ENCODE data around the gene KHK. TPM values are rescaled to one million over a fixed set of nuclear protein-coding genes. Genes with fewer than 3 reads are reported as not detected.

KHK gene
- total RNA-seq, 1 donor from 2014 or later = 3.3 TPM

DNA sequence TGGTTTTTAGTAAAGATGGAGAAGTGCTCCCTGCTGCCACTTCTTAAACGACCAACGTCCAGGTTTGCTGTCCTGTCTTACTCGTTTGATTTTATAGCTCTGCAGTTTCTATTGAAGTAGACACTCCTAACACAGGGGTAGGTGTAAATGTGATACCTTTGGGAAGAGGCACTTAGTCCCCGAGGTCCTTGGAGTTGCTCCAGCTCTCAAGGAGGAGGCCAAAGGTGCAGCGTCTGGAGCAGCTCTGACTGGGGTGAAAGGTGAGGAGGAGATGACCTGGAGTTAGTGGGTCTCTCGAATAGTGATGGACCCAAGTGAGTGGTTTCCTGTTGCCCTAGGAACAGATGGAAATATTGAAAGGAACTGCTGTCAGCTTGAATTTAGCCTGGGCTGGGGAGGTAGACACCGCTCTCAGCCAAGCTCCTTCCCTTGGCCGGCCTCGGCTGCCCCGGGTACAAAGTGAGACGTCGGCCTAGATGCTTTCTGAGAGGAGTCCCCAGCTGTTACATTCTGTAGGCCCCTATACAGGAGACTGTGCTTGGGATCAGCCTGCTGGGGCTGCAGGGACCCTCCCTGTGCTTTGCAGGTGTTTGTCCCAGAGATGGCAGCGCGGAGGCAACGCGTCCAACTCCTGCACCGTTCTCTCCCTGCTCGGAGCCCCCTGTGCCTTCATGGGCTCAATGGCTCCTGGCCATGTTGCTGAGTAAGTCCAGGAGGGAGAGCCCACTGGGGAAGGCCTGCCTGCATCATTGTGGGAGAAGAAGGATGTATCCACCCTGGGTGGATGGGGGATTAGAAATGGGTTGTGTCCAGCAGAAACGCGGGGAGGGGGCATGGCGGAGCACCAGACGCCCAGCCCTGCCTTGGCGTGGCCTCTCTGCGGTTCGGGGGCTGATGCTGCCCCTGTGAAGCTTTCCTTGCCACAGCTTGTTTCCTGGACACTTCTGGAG is 5.4 kb downstream of the KHK start:
- Histone ChIP-seq H3K9ac (no peak overlapping the region), H3K4me3 (no peak overlapping the region), H4K20me1 (ENCODE audit: low read depth) (no peaks in the 10 kb centered on the region), H2AFZ (replicated peaks) (no peak overlapping the region), H3K4me2 (no peak overlapping the region), H3K4me1 (peaks cover 7% of the 10 kb centered on the region), H3K79me2 (ENCODE audit: low read depth) (peaks cover 3% of the 10 kb centered on the region), H3F3A (ENCODE audit: low read depth) (peaks cover 4% of the 10 kb centered on the region), H3K27me3 (peaks cover 5% of the 10 kb centered on the region), H3K36me3 (no peaks in the 10 kb centered on the region), H3K27ac (no peak overlapping the region), H3K9me3 (ENCODE audit: low read depth) (no peaks in the 10 kb centered on the region)
- no peak for DNase-seq (ENCODE audit: low spot score)
- H3K27me3 Mint-ChIP-seq (ENCODE audit: insufficient read depth, low read depth) = peaks cover 13% of the 10 kb centered on the region
- H3K27ac Mint-ChIP-seq = no peak overlapping the region
- H3K36me3 Mint-ChIP-seq = no peaks in the 10 kb centered on the region
- H3K9me3 Mint-ChIP-seq = no peaks in the 10 kb centered on the region
- TF ChIP-seq EZH2 (IDR thresholded peaks at IDR 0.05) = no peak
- no peak for TF ChIP-seq EZH2phosphoT487 (IDR thresholded peaks at IDR 0.05)
- TF ChIP-seq, protein P1, sequence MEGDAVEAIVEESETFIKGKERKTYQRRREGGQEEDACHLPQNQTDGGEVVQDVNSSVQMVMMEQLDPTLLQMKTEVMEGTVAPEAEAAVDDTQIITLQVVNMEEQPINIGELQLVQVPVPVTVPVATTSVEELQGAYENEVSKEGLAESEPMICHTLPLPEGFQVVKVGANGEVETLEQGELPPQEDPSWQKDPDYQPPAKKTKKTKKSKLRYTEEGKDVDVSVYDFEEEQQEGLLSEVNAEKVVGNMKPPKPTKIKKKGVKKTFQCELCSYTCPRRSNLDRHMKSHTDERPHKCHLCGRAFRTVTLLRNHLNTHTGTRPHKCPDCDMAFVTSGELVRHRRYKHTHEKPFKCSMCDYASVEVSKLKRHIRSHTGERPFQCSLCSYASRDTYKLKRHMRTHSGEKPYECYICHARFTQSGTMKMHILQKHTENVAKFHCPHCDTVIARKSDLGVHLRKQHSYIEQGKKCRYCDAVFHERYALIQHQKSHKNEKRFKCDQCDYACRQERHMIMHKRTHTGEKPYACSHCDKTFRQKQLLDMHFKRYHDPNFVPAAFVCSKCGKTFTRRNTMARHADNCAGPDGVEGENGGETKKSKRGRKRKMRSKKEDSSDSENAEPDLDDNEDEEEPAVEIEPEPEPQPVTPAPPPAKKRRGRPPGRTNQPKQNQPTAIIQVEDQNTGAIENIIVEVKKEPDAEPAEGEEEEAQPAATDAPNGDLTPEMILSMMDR (IDR thresholded peaks at IDR 0.05) = no peak
- no peak overlapping the region for H3K4me3 Mint-ChIP-seq
- H3K4me1 Mint-ChIP-seq = peaks cover 16% of the 10 kb centered on the region

DNA sequence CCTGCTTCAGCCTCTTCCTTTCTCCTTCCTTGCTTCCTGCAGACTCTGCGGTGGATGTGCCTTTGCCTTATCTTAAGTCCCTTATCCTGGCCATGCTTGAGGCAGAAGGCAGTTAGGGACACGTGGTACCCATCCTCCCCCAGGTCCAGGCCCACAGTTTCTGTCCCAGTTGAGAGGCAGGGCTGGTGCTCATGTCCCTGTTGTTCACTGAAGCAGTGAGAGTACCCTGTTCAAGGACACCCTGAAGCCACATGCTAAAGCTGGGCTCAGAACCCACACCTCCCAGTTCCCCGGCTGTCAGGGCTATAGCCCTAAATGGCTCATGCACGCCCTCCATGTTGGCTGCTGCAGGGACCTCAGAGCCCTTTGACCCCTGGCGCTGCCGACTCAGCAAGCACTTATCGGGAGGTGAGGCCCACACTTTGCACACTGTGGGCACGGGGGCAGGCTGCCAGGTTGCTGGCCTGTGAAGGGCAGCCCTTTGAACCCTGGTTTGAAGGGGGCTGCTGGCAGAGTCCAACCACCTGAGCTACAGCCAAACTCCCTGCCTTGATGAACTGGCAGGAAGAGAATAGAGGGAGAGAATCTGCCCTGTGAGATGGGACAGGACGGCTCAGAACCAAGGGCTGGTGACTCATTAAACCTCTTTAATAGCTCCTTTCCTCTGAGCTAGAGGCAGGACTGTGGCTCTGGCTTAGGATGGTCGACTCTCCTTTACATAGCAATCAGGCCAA is 6.3 kb downstream of the KHK start:
- Mint-ChIP-seq H3K27me3 (ENCODE audit: insufficient read depth, low read depth) (peaks cover 11% of the 10 kb centered on the region), H3K4me1 (peaks cover 10% of the 10 kb centered on the region), H3K27ac (no peak overlapping the region), H3K9me3 (no peaks in the 10 kb centered on the region), H3K4me3 (no peak overlapping the region), H3K36me3 (no peaks in the 10 kb centered on the region)
- peaks cover under 1% of the 10 kb centered on the region for H3K27me3 ChIP-seq
- no peaks in the 10 kb centered on the region for H3K79me2 ChIP-seq (ENCODE audit: low read depth)
- no peaks in the 10 kb centered on the region for H3K4me1 ChIP-seq
- no peaks in the 10 kb centered on the region for H3F3A ChIP-seq (ENCODE audit: low read depth)
- TF ChIP-seq EZH2phosphoT487 (IDR thresholded peaks at IDR 0.05) = no peak
- no peak overlapping the region for H3K4me3 ChIP-seq
- DNase-seq (ENCODE audit: low spot score) = no peak
- no peak overlapping the region for H3K27ac ChIP-seq
- H3K36me3 ChIP-seq = no peaks in the 10 kb centered on the region
- H3K4me2 ChIP-seq = no peak overlapping the region
- H3K9me3 ChIP-seq (ENCODE audit: low read depth) = no peaks in the 10 kb centered on the region
- H3K9ac ChIP-seq = no peak overlapping the region
- no peaks in the 10 kb centered on the region for H4K20me1 ChIP-seq (ENCODE audit: low read depth)
- H2AFZ ChIP-seq (replicated peaks) = no peak overlapping the region

GRCh38 chr2:27093430-27094352 is 7.1 kb downstream of the KHK start:
- Histone ChIP-seq H3K4me3 (no peak overlapping the region), H3K9me3 (ENCODE audit: low read depth) (no peaks in the 10 kb centered on the region), H4K20me1 (ENCODE audit: low read depth) (no peaks in the 10 kb centered on the region), H3K27ac (no peak overlapping the region), H3F3A (ENCODE audit: low read depth) (no peaks in the 10 kb centered on the region), H3K4me1 (no peaks in the 10 kb centered on the region), H3K9ac (no peak overlapping the region), H3K79me2 (ENCODE audit: low read depth) (no peaks in the 10 kb centered on the region), H3K36me3 (no peaks in the 10 kb centered on the region), H3K4me2 (no peak overlapping the region), H3K27me3 (no peaks in the 10 kb centered on the region), H2AFZ (replicated peaks) (no peak overlapping the region)
- H3K27me3 Mint-ChIP-seq (ENCODE audit: insufficient read depth, low read depth) = peaks cover 9% of the 10 kb centered on the region
- H3K4me3 Mint-ChIP-seq = peak overlapping the region; percentile 53
- DNase-seq (ENCODE audit: low spot score) = no peak
- H3K36me3 Mint-ChIP-seq = no peaks in the 10 kb centered on the region
- peaks cover 10% of the 10 kb centered on the region for H3K4me1 Mint-ChIP-seq
- TF ChIP-seq EZH2phosphoT487 (IDR thresholded peaks at IDR 0.05) (no peak), EZH2 (IDR thresholded peaks at IDR 0.05) (no peak)
- TF ChIP-seq, protein P1 (IDR thresholded peaks at IDR 0.05) = no peak
- peak overlapping the region; percentile 72 for H3K27ac Mint-ChIP-seq
- no peaks in the 10 kb centered on the region for H3K9me3 Mint-ChIP-seq
